ENCODE data around the gene SLFN13.

GRCh38 chr17:35432176-35433074, 16.1 kb downstream of the SLFN13 start, which contains the start of gene SLFN12:
- no peak for TF ChIP-seq CTCF (IDR thresholded peaks at IDR 0.05)
- TF ChIP-seq POLR2A (IDR thresholded peaks at IDR 0.05) = peak in 1 of 2 donors; percentile 78

Data from adrenal gland (tissue), 5 donors.